ENCODE data around the gene SLC35E4. TPM values are rescaled to one million over a fixed set of nuclear protein-coding genes. Genes with fewer than 3 reads are reported as not detected.

The SLC35E4 gene
- total RNA-seq, 2 experiments from 2014 or later = 1.8 to 1.9 TPM

- CTCF ChIA-PET = no interaction called here
- no peaks in the 10 kb centered on the region for H3K9me3 Mint-ChIP-seq (ENCODE audit: insufficient read depth)
- no peaks in the 10 kb centered on the region for H3K36me3 Mint-ChIP-seq (ENCODE audit: low read depth)
- H3K27me3 Mint-ChIP-seq (ENCODE audit: low read depth) = peaks cover 34% of the 10 kb centered on the region
- POLR2A ChIA-PET = no interaction called here
- no peak for DNase-seq
- H3K4me1 Mint-ChIP-seq (ENCODE audit: low read depth) = peaks cover 3% of the 10 kb centered on the region
- peak within 1 kb of the TSS; percentile 79 for H3K4me3 Mint-ChIP-seq
- H3K27ac Mint-ChIP-seq = peak within 1 kb of the TSS; percentile 41
- peak; percentile 65 for ATAC-seq
These were observed 59.2 kb downstream of the SLC35E4 start, which contains the start of gene OSBP2 for GRCh38 chr22:30694640-30695350. OSBP2 (plus strand) TSS chr22:30694874; CDS start chr22:30694910, 36 bp downstream.

GRCh38 chr22:30695351-30695851 lies 59.8 kb downstream of the SLC35E4 start:
- Mint-ChIP-seq H3K27me3 (ENCODE audit: low read depth) (peaks cover 34% of the 10 kb centered on the region), H3K4me3 (peak overlapping the region; percentile 50), H3K27ac (no peak overlapping the region), H3K4me1 (ENCODE audit: low read depth) (peaks cover 3% of the 10 kb centered on the region), H3K36me3 (ENCODE audit: low read depth) (no peaks in the 10 kb centered on the region), H3K9me3 (ENCODE audit: insufficient read depth) (no peaks in the 10 kb centered on the region)
- ATAC-seq (no peak), DNase-seq (no peak)
- ChIA-PET POLR2A (no interaction called here), CTCF (no interaction called here)

GRCh38 chr22:30695871-30696655 lies 60.5 kb downstream of the SLC35E4 start:
- DNase-seq (no peak), ATAC-seq (no peak)
- ChIA-PET POLR2A (no interaction called here), CTCF (no interaction called here)
- H3K4me1 Mint-ChIP-seq (ENCODE audit: low read depth) = peaks cover 3% of the 10 kb centered on the region
- H3K27me3 Mint-ChIP-seq (ENCODE audit: low read depth) = peaks cover 34% of the 10 kb centered on the region
- H3K36me3 Mint-ChIP-seq (ENCODE audit: low read depth) = no peaks in the 10 kb centered on the region
- peak overlapping the region; percentile 50 for H3K4me3 Mint-ChIP-seq
- no peaks in the 10 kb centered on the region for H3K9me3 Mint-ChIP-seq (ENCODE audit: insufficient read depth)
- no peak overlapping the region for H3K27ac Mint-ChIP-seq

Other genes with a start within 250 kb of the SLC35E4 start
- gene RNF215, start 248.4 kb upstream of the SLC35E4 start, total RNA-seq = 10 to 100 TPM; 12.0 to 14.6 TPM
- 10 to 100 TPM in 1 of 2 experiments, 1 to 10 TPM in 1; 9.7 to 13.1 TPM for gene SEC14L2, start 238.8 kb upstream of the SLC35E4 start, total RNA-seq
- gene MTFP1, start 210.0 kb upstream of the SLC35E4 start, total RNA-seq = 10 to 100 TPM; 67.4 to 68.0 TPM
- gene SEC14L3, start 163.8 kb upstream of the SLC35E4 start, total RNA-seq = not detected
- gene SEC14L4, start 130.1 kb upstream of the SLC35E4 start, total RNA-seq = not detected
- gene SEC14L6, start 89.0 kb upstream of the SLC35E4 start, total RNA-seq = not detected
- not detected for gene GAL3ST1, start 61.1 kb upstream of the SLC35E4 start, total RNA-seq
- gene PES1, start 43.9 kb upstream of the SLC35E4 start, total RNA-seq = 10 to 100 TPM; 65.8 to 68.8 TPM
- gene TCN2, start 28.6 kb upstream of the SLC35E4 start, total RNA-seq = under 1 TPM; 0.24 to 0.34 TPM
- 1 to 10 TPM; 7.0 to 7.6 TPM for gene DUSP18, start 32.1 kb downstream of the SLC35E4 start, total RNA-seq
- under 1 TPM; 0.42 to 0.55 TPM for gene OSBP2, start 59.1 kb downstream of the SLC35E4 start, total RNA-seq